H1 (cell line): Measurements from ENCODE around the gene TBX18. TPM values are rescaled to one million over a fixed set of nuclear protein-coding genes. Genes with fewer than 3 reads are reported as not detected.

Experiments used
- CTCF ChIA-PET: fragments of 300-600 bp; sonication (Branson Sonifier 250); formaldehyde crosslinking; loops from one replicate; lab custom pipeline; 2021; ENCODE audit not compliant: partially characterized antibody; lab: Charles Lee
- POLR2A ChIA-PET: fragments of 300-600 bp; sonication (Branson Sonifier 250); formaldehyde crosslinking; loops from one replicate; lab custom pipeline; 2021; ENCODE audit warnings: inconsistent platforms; ENCODE audit not compliant: partially characterized antibody; lab: Charles Lee
- DNase-seq, 2 experiments: peaks; one replicate each; pipeline versions ENCODE4 v3.0.0 to v3.0.0-alpha.2; 2010 to 2022; ENCODE audit warnings: low spot score in 2 of 2, low read depth in 1 of 2, mixed read lengths in 1 of 2
- FAIRE-seq: peaks from 2 replicates; lab custom pipeline; 2011; peaks lifted over from hg19 to GRCh38; lab: Jason Lieb, UNC
- H2AFZ ChIP-seq: 2 replicates; pipeline ENCODE4 v1.8.1; 2012; ENCODE audit warnings: low read length, inconsistent platforms
- H2AK5ac ChIP-seq: 2 replicates; pipeline ENCODE4 v1.6.1; 2013; ENCODE audit warnings: low read depth, low read length
- H2BK120ac ChIP-seq: replicated peaks from 2 replicates; pipeline ENCODE3; 2013; ENCODE audit warnings: low read depth, low read length, inconsistent platforms
- H2BK12ac ChIP-seq: 2 replicates; pipeline ENCODE4 v1.6.1; 2013; ENCODE audit warnings: low read depth, low read length
- H2BK15ac ChIP-seq: 2 replicates; pipeline ENCODE4 v1.6.1; 2013; ENCODE audit warnings: low read length
- H2BK20ac ChIP-seq: 2 replicates; pipeline ENCODE4 v1.6.1; 2013; ENCODE audit warnings: low read length
- H2BK5ac ChIP-seq: 2 replicates; pipeline ENCODE4 v1.6.1; 2013; ENCODE audit warnings: low read depth, low read length
- H3K14ac ChIP-seq: 2 replicates; pipeline ENCODE4 v1.6.1; 2013; ENCODE audit warnings: inconsistent platforms; ENCODE audit not compliant: insufficient read length
- H3K18ac ChIP-seq: 2 replicates; pipeline ENCODE4 v1.6.1; 2013; ENCODE audit warnings: low read length; ENCODE audit errors: extremely low read depth
- H3K23ac ChIP-seq: 2 replicates; pipeline ENCODE4 v1.6.1; 2013; ENCODE audit warnings: inconsistent platforms; ENCODE audit not compliant: insufficient read length
- H3K23me2 ChIP-seq: 2 replicates; pipeline ENCODE4 v1.6.1; 2013; ENCODE audit warnings: low read depth, low read length
- H3K27ac ChIP-seq: 2 replicates; pipeline ENCODE4 v1.6.1; 2011; ENCODE audit warnings: low read depth, low read length, inconsistent platforms
- H3K27me3 ChIP-seq, 4 experiments: replicated peaks in 1 of 4; 1 replicate in 1 of 4; 2 replicates in 3 of 4; pipeline versions ENCODE4 v1.6.1 to v1.8.1; 2011 to 2013; ENCODE audit warnings: low read length in 3 of 4, mild to moderate bottlenecking in 3 of 4, inconsistent platforms in 2 of 4, mixed read lengths in 2 of 4, moderate library complexity in 1 of 4; ENCODE audit not compliant: control insufficient read depth in 3 of 4, insufficient read depth in 3 of 4; ENCODE audit errors: extremely low read depth in 1 of 4
- H3K36me3 ChIP-seq, 4 experiments: 2 replicates each; pipeline versions ENCODE4 v1.6.1 to v1.8.1; 2011 to 2013; ENCODE audit warnings: mild to moderate bottlenecking in 4 of 4, low read length in 3 of 4, moderate library complexity in 2 of 4, control low read depth in 1 of 4, inconsistent platforms in 1 of 4; ENCODE audit not compliant: insufficient read depth in 4 of 4, control insufficient read depth in 2 of 4
- H3K4ac ChIP-seq: replicated peaks from 2 replicates; pipeline ENCODE3; 2013; ENCODE audit warnings: low read length, low read depth, mixed read lengths, inconsistent platforms; ENCODE audit not compliant: insufficient read length
- H3K4me1 ChIP-seq, 4 experiments: replicated peaks in 1 of 4; 1 replicate in 1 of 4; 2 replicates in 3 of 4; pipeline versions ENCODE4 v1.6.1 to v1.8.1; 2011 to 2013; ENCODE audit warnings: low read length in 3 of 4, inconsistent platforms in 2 of 4, mixed read lengths in 1 of 4; ENCODE audit not compliant: insufficient read depth in 4 of 4, control insufficient read depth in 3 of 4
- H3K4me2 ChIP-seq, 2 experiments: 2 replicates each; pipeline versions ENCODE4 v1.6.1 to v1.8.1; 2011 to 2013; ENCODE audit warnings: low read depth in 2 of 2, low read length in 2 of 2, control low read depth in 1 of 2, inconsistent platforms in 1 of 2, mild to moderate bottlenecking in 1 of 2; ENCODE audit not compliant: insufficient read depth in 1 of 2
- H3K4me3 ChIP-seq, 4 experiments: fragments of 200-600, 300-600 bp in 1 of 4; sonication (generic), shearing (Covaris generic), sonication (Bioruptor Twin) in 1 of 4; 2 replicates each; pipeline versions ENCODE4 v1.5.1 to v1.8.1; 2011 to 2016; ENCODE audit warnings: low read length in 4 of 4, low read depth in 3 of 4, control low read depth in 2 of 4, inconsistent platforms in 2 of 4, mild to moderate bottlenecking in 2 of 4, mixed read lengths in 1 of 4, moderate library complexity in 1 of 4; ENCODE audit not compliant: insufficient read depth in 2 of 4; ENCODE audit errors: extremely low read depth in 1 of 4
- H3K56ac ChIP-seq: replicated peaks from 2 replicates; pipeline ENCODE3; 2013; ENCODE audit warnings: low read depth, mild to moderate bottlenecking, mixed read lengths, low read length, inconsistent platforms; ENCODE audit not compliant: insufficient read length
- H3K79me1 ChIP-seq: 2 replicates; pipeline ENCODE4 v1.6.1; 2013; ENCODE audit warnings: low read depth, low read length, control low read depth
- H3K79me2 ChIP-seq, 2 experiments: 2 replicates each; pipeline versions ENCODE4 v1.6.1 to v1.8.1; 2012 to 2013; ENCODE audit warnings: low read length in 2 of 2, mild to moderate bottlenecking in 2 of 2, inconsistent platforms in 1 of 2; ENCODE audit not compliant: insufficient read depth in 2 of 2, control insufficient read depth in 1 of 2
- H3K9ac ChIP-seq, 4 experiments: replicated peaks in 1 of 4; 1 replicate in 1 of 4; 2 replicates in 3 of 4; pipeline versions ENCODE4 v1.6.1 to v1.8.1; 2011 to 2013; ENCODE audit warnings: low read depth in 3 of 4, low read length in 3 of 4, control low read depth in 2 of 4, mild to moderate bottlenecking in 2 of 4, moderate library complexity in 2 of 4, inconsistent platforms in 1 of 4; ENCODE audit errors: extremely low read depth in 1 of 4
- H3K9me3 ChIP-seq, 2 experiments: 2 replicates each; pipeline versions ENCODE4 v1.6.1 to v1.8.1; 2012 to 2013; ENCODE audit warnings: mild to moderate bottlenecking in 2 of 2, moderate library complexity in 2 of 2, control low read depth in 1 of 2, inconsistent platforms in 1 of 2, low read depth in 1 of 2, low read length in 1 of 2, mixed read lengths in 1 of 2; ENCODE audit not compliant: insufficient read depth in 2 of 2
- H4K20me1 ChIP-seq, 2 experiments: replicated peaks in 1 of 2; 2 replicates each; pipeline versions ENCODE3 to v1.8.1; 2011 to 2013; ENCODE audit warnings: inconsistent platforms in 2 of 2, low read length in 2 of 2, mild to moderate bottlenecking in 1 of 2; ENCODE audit not compliant: insufficient read depth in 2 of 2, control insufficient read depth in 1 of 2
- H4K5ac ChIP-seq: 2 replicates; pipeline ENCODE4 v1.6.1; 2013; ENCODE audit warnings: low read length, low read depth, mixed read lengths, inconsistent platforms; ENCODE audit not compliant: insufficient read length
- H4K8ac ChIP-seq: 2 replicates; pipeline ENCODE4 v1.8.0; 2013; ENCODE audit warnings: mild to moderate bottlenecking, moderate library complexity, low read length, inconsistent platforms; ENCODE audit not compliant: insufficient read depth; ENCODE audit errors: extremely low read depth
- H4K91ac ChIP-seq: replicated peaks from 2 replicates; pipeline ENCODE3; 2013; ENCODE audit warnings: low read length, mixed read lengths, inconsistent platforms; ENCODE audit not compliant: insufficient read length
- GABPA ChIP-seq: IDR thresholded peaks from 2 replicates; pipeline ENCODE4 v1.6.1; 2011; ENCODE audit warnings: mild to moderate bottlenecking, low read length, moderate library complexity, borderline replicate concordance; ENCODE audit not compliant: insufficient read depth
- RAD21 ChIP-seq, 2 experiments: IDR thresholded peaks in 1 of 2; conservative IDR thresholded peaks in 1 of 2; 2 replicates each; pipeline ENCODE4 v1.6.1; 2011; ENCODE audit warnings: low read depth in 2 of 2, low read length in 2 of 2, improper control_type of control experiment in 1 of 2, inconsistent platforms in 1 of 2, mild to moderate bottlenecking in 1 of 2, moderate library complexity in 1 of 2
- RNF2 ChIP-seq: fragments of 200-900, 300-1000 bp; sonication (generic); IDR thresholded peaks from 2 replicates; pipeline ENCODE4 v1.7.1; 2016; ENCODE audit warnings: borderline replicate concordance, low read depth, mild to moderate bottlenecking, antibody characterized with exemption, low read length; ENCODE audit not compliant: poor library complexity, severe bottlenecking; ENCODE audit errors: missing control alignments
- WGBS, 2 experiments: shearing (Covaris generic) in 1 of 2; methylation state at CpG; one replicate each; pipeline versions ENCODE4 v1.1.6 to v1.1.7; 2013 to 2015; ENCODE audit warnings: low lambda C conversion rate in 2 of 2, mixed read lengths in 2 of 2, inconsistent platforms in 1 of 2, low coverage in 1 of 2, missing lambda C conversion rate in 1 of 2; ENCODE audit not compliant: insufficient replicate concordance in 2 of 2, insufficient coverage in 1 of 2, insufficient read length in 1 of 2; ENCODE audit errors: extremely low coverage in 1 of 2, missing lambda C conversion rate in 1 of 2; 5-methylcytosine and 5-hydroxymethylcytosine counted together
- polyA plus RNA-seq, 7 experiments: library from polyadenylated mRNA; depleted of rRNA in 3 of 7; stranded (reverse) in 5 of 7; unstranded in 2 of 7; fragments of >200 nt in 5 of 7; fragments of 200-250 nt in 2 of 7; gene quantifications; 1 replicate in 5 of 7; 2 replicates in 1 of 7; 4 replicates in 1 of 7; pipeline versions ENCODE4 v1.2.1 to v1.2.3, GENCODE V29; 2011 to 2013; ENCODE audit warnings: missing spikeins in 2 of 7, mixed read lengths in 2 of 7
- total RNA-seq: library from RNA; stranded (reverse); fragmentation: NEBNext Ultra II Directional; extraction: Animal tissue kit (Norgen Biotek cat#: 25700); gene quantifications from 2 replicates; pipeline ENCODE4 v1.2.1, GENCODE V29; 2021
- TF ChIP-seq, protein P1 (sequence below), 3 experiments: IDR thresholded peaks; 1 replicate in 2 of 3; 2 replicates in 1 of 3; pipeline versions ENCODE4 v1.5.1 to v1.6.1; 2011; ENCODE audit warnings: low read length in 3 of 3, mild to moderate bottlenecking in 3 of 3, inconsistent platforms in 2 of 3, low read depth in 1 of 3, moderate library complexity in 1 of 3; ENCODE audit not compliant: insufficient read depth in 1 of 3; ENCODE audit errors: control extremely low read depth in 1 of 3

TBX18 gene
- total and polyA plus RNA-seq, 2 of the 8 experiments (the other 6 are each of a cell fraction or from before 2014, with no cell fraction given): 0.02 TPM; not detected in 1

DNA sequence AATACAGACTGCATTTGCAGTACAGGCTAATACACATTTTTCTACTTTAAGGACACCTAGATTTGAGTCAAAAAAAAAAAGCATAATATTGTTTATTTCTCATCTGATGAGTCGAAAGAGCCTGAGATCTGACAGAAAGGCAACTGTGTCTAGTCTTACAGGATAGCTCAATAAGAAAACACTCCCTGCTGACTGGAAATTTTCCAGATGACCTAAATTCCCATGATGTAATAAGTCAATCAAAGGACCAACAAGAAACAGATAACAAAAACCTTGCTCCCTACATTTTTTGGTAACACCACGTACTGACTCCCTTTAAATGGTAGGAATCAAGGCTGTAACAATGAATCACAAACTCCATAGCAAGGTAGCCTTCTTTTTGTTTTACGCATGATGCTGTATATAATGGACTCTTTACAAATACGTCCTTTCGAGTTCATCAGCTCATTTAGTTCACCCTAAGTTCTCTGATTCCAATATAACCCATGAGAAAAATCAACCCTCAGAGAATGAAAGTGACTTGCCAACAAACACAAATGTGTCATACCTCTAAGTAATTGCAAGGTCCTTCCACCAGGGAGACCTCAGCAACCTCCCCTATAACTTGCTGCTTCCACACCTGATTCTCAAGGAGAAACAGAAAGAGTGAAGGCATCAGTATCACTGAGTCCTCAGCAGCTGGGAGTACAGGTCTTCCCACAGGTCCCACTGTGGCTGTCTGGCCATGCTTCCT is 12.1 kb downstream of the TBX18 start:
- H3K4me3 ChIP-seq: no peak overlapping the region
- no peaks in the 10 kb centered on the region for H3K27me3 ChIP-seq
- no peak overlapping the region for H3K27ac ChIP-seq
- H2BK12ac ChIP-seq: no peak overlapping the region
- no peaks in the 10 kb centered on the region for H3K9me3 ChIP-seq
- no peak overlapping the region for H3K56ac ChIP-seq
- H4K91ac ChIP-seq: no peak overlapping the region
- ChIA-PET POLR2A (no interaction called here), CTCF (interaction anchor here (0.6 to 2.7 kb wide), 14 partner anchors 10 to 840 kb away, joined by 3 to 16 read pairs (median 4); partner anchors contain the start of gene CEP162)
- no peaks in the 10 kb centered on the region for H4K20me1 ChIP-seq
- H2BK120ac ChIP-seq: no peak overlapping the region
- no peaks in the 10 kb centered on the region for H3K79me2 ChIP-seq
- WGBS, 2 experiments: 91% methylated on average over 5 of the region's 5 CpGs; no CpG with 5 or more reads in 1 of the 2 experiments
- H4K5ac ChIP-seq: no peak overlapping the region
- no peak overlapping the region for H2AFZ ChIP-seq
- no peaks in the 10 kb centered on the region for H3K4me1 ChIP-seq
- no peaks in the 10 kb centered on the region for H3K79me1 ChIP-seq
- H2BK15ac ChIP-seq: no peak overlapping the region
- H3K4ac ChIP-seq: no peak overlapping the region
- H4K8ac ChIP-seq: no peak overlapping the region
- TF ChIP-seq, protein P1, sequence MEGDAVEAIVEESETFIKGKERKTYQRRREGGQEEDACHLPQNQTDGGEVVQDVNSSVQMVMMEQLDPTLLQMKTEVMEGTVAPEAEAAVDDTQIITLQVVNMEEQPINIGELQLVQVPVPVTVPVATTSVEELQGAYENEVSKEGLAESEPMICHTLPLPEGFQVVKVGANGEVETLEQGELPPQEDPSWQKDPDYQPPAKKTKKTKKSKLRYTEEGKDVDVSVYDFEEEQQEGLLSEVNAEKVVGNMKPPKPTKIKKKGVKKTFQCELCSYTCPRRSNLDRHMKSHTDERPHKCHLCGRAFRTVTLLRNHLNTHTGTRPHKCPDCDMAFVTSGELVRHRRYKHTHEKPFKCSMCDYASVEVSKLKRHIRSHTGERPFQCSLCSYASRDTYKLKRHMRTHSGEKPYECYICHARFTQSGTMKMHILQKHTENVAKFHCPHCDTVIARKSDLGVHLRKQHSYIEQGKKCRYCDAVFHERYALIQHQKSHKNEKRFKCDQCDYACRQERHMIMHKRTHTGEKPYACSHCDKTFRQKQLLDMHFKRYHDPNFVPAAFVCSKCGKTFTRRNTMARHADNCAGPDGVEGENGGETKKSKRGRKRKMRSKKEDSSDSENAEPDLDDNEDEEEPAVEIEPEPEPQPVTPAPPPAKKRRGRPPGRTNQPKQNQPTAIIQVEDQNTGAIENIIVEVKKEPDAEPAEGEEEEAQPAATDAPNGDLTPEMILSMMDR (IDR thresholded peaks at IDR 0.05; ENCODE audit: control extremely low read depth in 1 of 3, insufficient read depth in 1 of 3, low read depth in 1 of 3, low read length in 3 of 3): peak in 2 of 3 experiments; percentile 9 to 29; a peak in 1 of 4 replicates
- TF ChIP-seq RAD21 (IDR thresholded peaks at IDR 0.05 in 1 of 2, conservative IDR thresholded peaks at IDR 0.05 in 1 of 2; ENCODE audit: low read depth in 2 of 2, low read length in 2 of 2) (peak in 1 of 2 experiments; percentile 7; a peak in 1 of 4 replicates), GABPA (no peak), RNF2 (no peak)
- no peak overlapping the region for H3K4me2 ChIP-seq
- no peak overlapping the region for H2BK20ac ChIP-seq
- H3K9ac ChIP-seq: no peak overlapping the region
- no peak overlapping the region for H2AK5ac ChIP-seq
- no peak overlapping the region for H3K23ac ChIP-seq
- FAIRE-seq (no peak), DNase-seq (no peak)
- no peaks in the 10 kb centered on the region for H3K23me2 ChIP-seq
- no peak overlapping the region for H3K14ac ChIP-seq
- H3K36me3 ChIP-seq: no peaks in the 10 kb centered on the region
- no peak overlapping the region for H3K18ac ChIP-seq
- no peak overlapping the region for H2BK5ac ChIP-seq
